Breast epithelium (tissue), 3 donors: Measurements from ENCODE around the gene CBS.

Experiments used
- CTCF ChIP-seq, 3 donors: fragments of 450-650 bp; IDR thresholded peaks; one replicate each; pipeline ENCODE4 v1.5.1; 2016 to 2017; ENCODE audit warnings: antibody characterized with exemption in 3 of 3, mild to moderate bottlenecking in 3 of 3, moderate library complexity in 3 of 3
- POLR2A ChIP-seq: fragments of 450-650 bp; IDR thresholded peaks from one replicate; pipeline ENCODE4 v1.6.1; 2016; ENCODE audit warnings: antibody characterized with exemption, mild to moderate bottlenecking, moderate library complexity
- POLR2AphosphoS5 ChIP-seq, 3 donors: sonication (generic); formaldehyde crosslinking; IDR thresholded peaks; one replicate each; pipeline ENCODE4 v1.6.1; 2017; ENCODE audit warnings: antibody characterized with exemption in 3 of 3

- TF ChIP-seq POLR2A (no peak), CTCF (IDR thresholded peaks at IDR 0.05) (no peak), POLR2AphosphoS5 (IDR thresholded peaks at IDR 0.05) (no peak)
Measured at GRCh38 chr21:43006874-43007208, 68.8 kb downstream of the CBS start.
